Gastrocnemius medialis (tissue), 4 donors: ENCODE results near the gene MECP2. TPM values are rescaled to one million over a fixed set of nuclear protein-coding genes. Genes with fewer than 3 reads are reported as not detected.

ENCODE experiments used
- ATAC-seq, 2 donors: fragments of 150-250 bp; one replicate each; pipeline ENCODE4 v1.9.1; 2016
- DNase-seq, 2 donors: peaks; one replicate each; pipeline ENCODE4 v3.0.0-alpha.2; 2019
- H3K27ac ChIP-seq, 4 donors: fragments of 200-600 bp; sonication (generic); 1 replicate in 1 of 4; 2 replicates in 3 of 4; pipeline ENCODE4 v1.5.1; 2016 to 2018; ENCODE audit warnings: mild to moderate bottlenecking in 2 of 4, moderate library complexity in 1 of 4
- H3K27me3 ChIP-seq, 3 donors: fragments of 200-600 bp; sonication (generic) in 2 of 3; 1 replicate in 1 of 3; 2 replicates in 2 of 3; pipeline versions ENCODE4 v1.5.1 to v1.6.0; 2016 to 2019; ENCODE audit warnings: mild to moderate bottlenecking in 1 of 3, moderate library complexity in 1 of 3
- H3K36me3 ChIP-seq, 2 donors: fragments of 200-600 bp; sonication (generic) in 1 of 2; one replicate each; pipeline ENCODE4 v1.5.1; 2017 to 2018
- H3K4me1 ChIP-seq, 2 donors: fragments of 200-600 bp; sonication (generic) in 1 of 2; one replicate each; pipeline ENCODE4 v1.5.1; 2016 to 2017; ENCODE audit warnings: mild to moderate bottlenecking in 2 of 2
- H3K4me3 ChIP-seq, 4 donors: fragments of 200-600 bp; sonication (generic) in 3 of 4; 1 replicate in 1 of 4; 2 replicates in 3 of 4; pipeline ENCODE4 v1.5.1; 2016 to 2019; ENCODE audit warnings: mild to moderate bottlenecking in 2 of 4
- H3K9me3 ChIP-seq, 3 donors: fragments of 200-600 bp; sonication (generic) in 2 of 3; 1 replicate in 1 of 3; 2 replicates in 2 of 3; pipeline ENCODE4 v1.5.1; 2016 to 2019
- CTCF ChIP-seq, 5 experiments: fragments of 450-650 bp in 3 of 5; fragments of 200-600 bp in 2 of 5; sonication (generic) in 2 of 5; IDR thresholded peaks in 4 of 5; conservative IDR thresholded peaks in 1 of 5; 1 replicate in 4 of 5; 2 replicates in 1 of 5; pipeline ENCODE4 v1.5.1; 2016 to 2019; ENCODE audit warnings: antibody characterized with exemption in 5 of 5, mild to moderate bottlenecking in 3 of 5, moderate library complexity in 3 of 5
- POLR2A ChIP-seq, 2 donors: fragments of 450-650 bp; IDR thresholded peaks; one replicate each; pipeline ENCODE4 v1.6.1; 2017; ENCODE audit warnings: antibody characterized with exemption in 2 of 2, mild to moderate bottlenecking in 2 of 2, moderate library complexity in 2 of 2
- in situ Hi-C, 4 donors: fragments of 200-750 bp; cut with MboI; loops; one replicate each; pipeline versions ENCODE4 v1.15.0 to v1.8.0; 2017; ENCODE audit warnings: low sequenced_read_pairs in 4 of 4
- intact Hi-C: fragments of 100-400 bp; cut with DNase I; formaldehyde crosslinking; loops from one replicate; pipeline ENCODE4 v1.15.1; 2023; ENCODE audit warnings: low total_unique reads
- total RNA-seq, 4 donors: library from RNA; depleted of rRNA; stranded (reverse); fragments of >200 nt; gene quantifications; one replicate each; pipeline versions ENCODE4 v1.1.0 to v1.2.3, GENCODE V29; 2016

Gene MECP2
- total RNA-seq, 4 donors from 2014 or later: 39.0 to 63.2 (median 45.2) TPM

- no peaks in the 10 kb centered on the region for H3K27me3 ChIP-seq
- in situ Hi-C loops (no loop called here), intact Hi-C loops (no loop called here)
- H3K27ac ChIP-seq: peak overlapping the region in 3 of 4 donors; percentile 31 to 50 (median 43)
- no peak for DNase-seq
- no peak for ATAC-seq
- no peak overlapping the region for H3K4me3 ChIP-seq
- no peaks in the 10 kb centered on the region for H3K9me3 ChIP-seq
- peaks cover 0 to 17% of the 10 kb centered on the region in 2 donors for H3K36me3 ChIP-seq
- no peak for TF ChIP-seq POLR2A (IDR thresholded peaks at IDR 0.05)
- TF ChIP-seq CTCF (IDR thresholded peaks at IDR 0.05 in 4 of 5, conservative IDR thresholded peaks at IDR 0.05 in 1 of 5): no peak
- peaks cover 0 to 9% of the 10 kb centered on the region in 2 donors for H3K4me1 ChIP-seq
These were observed 68.9 kb downstream of the MECP2 start for GRCh38 chrX:154028502-154029184.

DNA sequence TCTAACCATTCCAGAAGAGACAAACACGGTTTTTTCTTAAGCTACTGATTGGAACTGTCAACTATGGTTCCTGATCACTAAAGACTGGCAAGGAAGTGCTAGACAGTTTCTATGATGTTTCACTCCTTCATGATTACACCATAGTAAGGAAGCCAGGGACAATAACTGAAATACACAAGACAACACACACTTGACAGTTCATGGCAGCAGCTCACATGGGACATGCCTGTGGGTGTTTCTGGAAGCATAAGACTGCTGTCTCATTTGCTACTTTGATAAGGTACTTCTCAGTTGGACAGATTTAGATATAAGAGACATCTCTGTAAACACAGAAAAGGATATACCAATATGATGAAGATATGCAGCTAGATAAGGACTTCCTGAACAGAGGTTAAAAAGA lies 69.5 kb downstream of the MECP2 start:
- Histone ChIP-seq H3K9me3 (no peaks in the 10 kb centered on the region), H3K27ac (peak overlapping the region in 1 of 4 donors; percentile 55), H3K4me3 (no peak overlapping the region), H3K4me1 (peaks cover 0 to 9% of the 10 kb centered on the region in 2 donors), H3K27me3 (no peaks in the 10 kb centered on the region), H3K36me3 (peaks cover 0 to 17% of the 10 kb centered on the region in 2 donors)
- no peak for ATAC-seq
- intact Hi-C loops (no loop called here), in situ Hi-C loops (no loop called here)
- DNase-seq: no peak
- no peak for TF ChIP-seq CTCF (IDR thresholded peaks at IDR 0.05 in 4 of 5, conservative IDR thresholded peaks at IDR 0.05 in 1 of 5)
- no peak for TF ChIP-seq POLR2A (IDR thresholded peaks at IDR 0.05)

DNA sequence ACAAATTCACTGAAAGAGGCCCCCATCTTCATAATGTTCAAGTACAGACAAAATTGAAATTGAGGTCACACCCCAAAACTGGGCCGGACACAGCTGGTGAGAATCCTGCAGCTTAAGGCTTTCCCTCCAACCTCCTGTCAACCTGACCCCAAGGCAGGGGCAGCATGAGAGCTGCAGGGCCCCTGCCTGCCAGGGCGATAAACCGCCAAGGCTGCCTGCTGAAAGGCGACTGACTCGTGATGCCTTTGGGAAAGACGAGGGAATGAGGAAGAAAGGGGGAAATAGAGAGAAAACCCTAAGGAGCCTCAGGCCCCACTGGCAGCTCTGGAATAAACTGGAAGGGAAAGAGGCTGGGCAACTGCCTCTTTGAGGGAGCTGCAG lies 70.5 kb downstream of the MECP2 start:
- H3K4me3 ChIP-seq: no peak overlapping the region
- in situ Hi-C loops (no loop called here), intact Hi-C loops (no loop called here)
- DNase-seq (no peak), ATAC-seq (no peak)
- peaks cover 0 to 15% of the 10 kb centered on the region in 2 donors for H3K36me3 ChIP-seq
- H3K9me3 ChIP-seq: no peaks in the 10 kb centered on the region
- H3K27ac ChIP-seq: peak overlapping the region in 1 of 4 donors; percentile 55
- no peaks in the 10 kb centered on the region for H3K27me3 ChIP-seq
- H3K4me1 ChIP-seq: peaks cover 0 to 9% of the 10 kb centered on the region in 2 donors
- TF ChIP-seq POLR2A (IDR thresholded peaks at IDR 0.05) (no peak), CTCF (IDR thresholded peaks at IDR 0.05 in 4 of 5, conservative IDR thresholded peaks at IDR 0.05 in 1 of 5) (no peak)

DNA sequence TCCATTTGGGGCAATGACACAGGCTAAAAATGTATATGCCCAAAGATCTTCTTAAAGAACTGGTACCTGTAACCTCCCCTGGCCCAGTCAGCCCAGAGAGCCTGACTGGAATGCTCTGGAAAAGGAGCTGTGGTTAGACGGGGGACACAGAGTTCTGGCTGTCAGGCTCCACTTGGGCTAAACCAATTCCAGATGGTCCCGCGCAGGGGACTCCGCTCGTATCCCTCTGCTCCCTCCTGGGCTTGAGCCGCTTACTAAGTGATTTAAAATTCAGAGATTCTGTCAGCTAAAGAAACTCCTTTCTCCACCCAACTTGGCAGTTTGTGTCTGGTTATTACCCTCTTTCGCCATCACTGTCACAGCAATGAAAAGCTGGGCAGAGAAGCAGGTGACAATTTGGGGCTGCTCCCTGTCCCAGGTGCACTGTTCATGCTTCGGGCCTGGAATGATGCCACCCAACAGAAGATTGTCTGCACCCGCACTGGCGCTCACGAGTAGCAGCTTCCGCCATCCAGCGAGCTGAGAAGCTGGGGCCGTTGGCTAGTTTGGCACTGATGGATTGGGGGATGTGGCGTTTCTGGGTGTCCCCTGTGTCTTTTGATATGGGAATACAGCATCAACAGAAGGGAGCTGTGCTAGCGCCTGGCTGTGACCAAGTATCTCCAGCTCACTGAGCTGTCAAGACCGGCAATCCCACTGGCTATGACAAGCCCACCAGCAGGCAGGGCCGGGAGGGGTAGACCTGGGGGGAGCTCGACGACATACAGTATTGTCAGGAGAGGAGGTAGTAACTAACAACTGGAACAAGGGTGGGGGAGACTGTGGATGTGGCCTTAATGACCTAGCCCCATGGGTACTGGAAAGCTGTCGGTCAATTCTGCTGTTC lies 71.1 kb downstream of the MECP2 start:
- in situ Hi-C loops: no loop called here
- intact Hi-C loops: no loop called here
- no peak overlapping the region for H3K4me3 ChIP-seq
- ATAC-seq: no peak
- TF ChIP-seq POLR2A (IDR thresholded peaks at IDR 0.05) (no peak), CTCF (IDR thresholded peaks at IDR 0.05 in 4 of 5, conservative IDR thresholded peaks at IDR 0.05 in 1 of 5) (no peak)
- peaks cover 0 to 9% of the 10 kb centered on the region in 2 donors for H3K4me1 ChIP-seq
- no peaks in the 10 kb centered on the region for H3K9me3 ChIP-seq
- peaks cover 0 to 8% of the 10 kb centered on the region in 2 donors for H3K36me3 ChIP-seq
- H3K27ac ChIP-seq: peak overlapping the region; percentile 30 to 55 (median 33)
- DNase-seq: no peak
- no peaks in the 10 kb centered on the region for H3K27me3 ChIP-seq
